HPDE6-E6E7 (cell line): ENCODE results near the gene KCNQ2.

Experiments
- DNase-seq: peaks from one replicate; pipeline ENCODE4 v3.0.0; 2011; ENCODE audit warnings: missing footprints; ENCODE audit errors: extremely low spot score

The KCNQ2 gene

GRCh38 chr20:63417097-63417737 is 55.2 kb downstream of the KCNQ2 start:
- DNase-seq: no peak

- DNase-seq: no peak
Measured at GRCh38 chr20:63416631-63417030, 55.8 kb downstream of the KCNQ2 start.

GRCh38 chr20:63415647-63416391 is 56.6 kb downstream of the KCNQ2 start:
- DNase-seq: no peak

GRCh38 chr20:63414720-63415430 is 57.6 kb downstream of the KCNQ2 start:
- DNase-seq: no peak

- DNase-seq: no peak
Measured at GRCh38 chr20:63413963-63414684, 58.3 kb downstream of the KCNQ2 start.

GRCh38 chr20:63413323-63413722 is 59.1 kb downstream of the KCNQ2 start:
- DNase-seq: no peak

- DNase-seq: no peak
Measured at GRCh38 chr20:63412889-63413288, 59.6 kb downstream of the KCNQ2 start.

GRCh38 chr20:63411898-63412631 is 60.4 kb downstream of the KCNQ2 start:
- no peak for DNase-seq

- no peak for DNase-seq
Measured at GRCh38 chr20:63411151-63411897, 61.1 kb downstream of the KCNQ2 start.

GRCh38 chr20:63409834-63410435 is 62.5 kb downstream of the KCNQ2 start:
- DNase-seq: no peak

- no peak for DNase-seq
Measured at GRCh38 chr20:63409066-63409833, 63.2 kb downstream of the KCNQ2 start.

- DNase-seq: no peak
Measured at GRCh38 chr20:63408684-63409046, 63.8 kb downstream of the KCNQ2 start.

GRCh38 chr20:63407928-63408683 is 64.3 kb downstream of the KCNQ2 start:
- no peak for DNase-seq

- no peak for DNase-seq
Measured at GRCh38 chr20:63406617-63407245, 65.7 kb downstream of the KCNQ2 start.

GRCh38 chr20:63406011-63406410 is 66.4 kb downstream of the KCNQ2 start:
- DNase-seq: no peak

- DNase-seq: no peak
Measured at GRCh38 chr20:63405102-63405730, 67.2 kb downstream of the KCNQ2 start.

GRCh38 chr20:63404129-63405085 is 68.0 kb downstream of the KCNQ2 start:
- no peak for DNase-seq
